ENCODE results near the gene ZNF536.

Gene ZNF536

GRCh38 chr19:30351774-30352173, 20.4 kb upstream of the ZNF536 start:
- Histone ChIP-seq H4K20me1 (no peaks in the 10 kb centered on the region), H3K4me1 (no peaks in the 10 kb centered on the region), H3K9me3 (replicated peaks in 1 of 11) (no peaks in the 10 kb centered on the region), H3K9ac (no peak overlapping the region), H3K27me3 (no peaks in the 10 kb centered on the region), H3K4me3 (no peak overlapping the region), H3K36me3 (no peaks in the 10 kb centered on the region), H3K27ac (no peak overlapping the region), H3K4me2 (no peak overlapping the region)
- no peak for TF ChIP-seq Cebpa-rat (IDR thresholded peaks at IDR 0.05)

GRCh38 chr19:30353394-30353945, 18.7 kb upstream of the ZNF536 start:
- Histone ChIP-seq H3K27ac (no peak overlapping the region), H3K4me2 (no peak overlapping the region), H3K27me3 (no peaks in the 10 kb centered on the region), H3K4me3 (no peak overlapping the region), H4K20me1 (no peaks in the 10 kb centered on the region; a peak in 1 of 22 replicates), H3K36me3 (no peaks in the 10 kb centered on the region), H3K4me1 (no peaks in the 10 kb centered on the region), H3K9me3 (replicated peaks in 1 of 11) (no peaks in the 10 kb centered on the region), H3K9ac (no peak overlapping the region)
- TF ChIP-seq Cebpa-rat (IDR thresholded peaks at IDR 0.05): no peak

GRCh38 chr19:30355586-30355985, 16.6 kb upstream of the ZNF536 start:
- Histone ChIP-seq H3K36me3 (no peaks in the 10 kb centered on the region), H3K9me3 (replicated peaks in 1 of 11) (no peaks in the 10 kb centered on the region), H3K9ac (no peak overlapping the region), H3K4me2 (no peak overlapping the region), H4K20me1 (peaks cover 0 to 3% (median 0%) of the 10 kb centered on the region in 11 experiments; a peak in 2 of 22 replicates), H3K4me1 (peaks cover under 1 to 8% (median 3%) of the 10 kb centered on the region in 10 experiments; a peak in 16 of 20 replicates), H3K4me3 (no peak overlapping the region), H3K27me3 (peaks cover 12 to 18% (median 16%) of the 10 kb centered on the region in 11 experiments), H3K27ac (no peak overlapping the region)
- TF ChIP-seq Cebpa-rat (IDR thresholded peaks at IDR 0.05): no peak

- Histone ChIP-seq H3K4me1 (peaks cover 6 to 16% (median 11%) of the 10 kb centered on the region in 10 experiments; a peak in 16 of 20 replicates), H3K9ac (no peak overlapping the region)
These were observed 15.1 kb upstream of the ZNF536 start for GRCh38 chr19:30356951-30357579.

GRCh38 chr19:30357580-30357954, 14.6 kb upstream of the ZNF536 start:
- Histone ChIP-seq H3K27me3 (peaks cover 18 to 28% (median 25%) of the 10 kb centered on the region in 11 experiments), H3K4me3 (no peak overlapping the region), H3K4me2 (no peak overlapping the region), H3K9ac (no peak overlapping the region), H3K27ac (no peak overlapping the region), H3K36me3 (no peaks in the 10 kb centered on the region), H4K20me1 (peaks cover 0 to 3% (median 0%) of the 10 kb centered on the region in 11 experiments; a peak in 2 of 22 replicates), H3K4me1 (peaks cover 6 to 16% (median 11%) of the 10 kb centered on the region in 10 experiments; a peak in 16 of 20 replicates), H3K9me3 (replicated peaks in 1 of 11) (no peaks in the 10 kb centered on the region)
- TF ChIP-seq Cebpa-rat (IDR thresholded peaks at IDR 0.05): no peak

More at GRCh38 chr19:30356951-30357579, 15.1 kb upstream of the ZNF536 start:
- Histone ChIP-seq H3K36me3 (no peaks in the 10 kb centered on the region), H3K27me3 (peaks cover 18 to 28% (median 25%) of the 10 kb centered on the region in 11 experiments), H3K27ac (no peak overlapping the region), H3K4me2 (no peak overlapping the region), H3K9me3 (replicated peaks in 1 of 11) (no peaks in the 10 kb centered on the region), H4K20me1 (peaks cover 0 to 3% (median 0%) of the 10 kb centered on the region in 11 experiments; a peak in 2 of 22 replicates), H3K4me3 (no peak overlapping the region)
- TF ChIP-seq Cebpa-rat (IDR thresholded peaks at IDR 0.05): no peak

GRCh38 chr19:30358319-30358718, 13.9 kb upstream of the ZNF536 start:
- H3K27ac ChIP-seq: no peak overlapping the region
- no peak overlapping the region for H3K4me3 ChIP-seq
- no peak overlapping the region for H3K4me2 ChIP-seq
- H4K20me1 ChIP-seq: peaks cover 0 to 3% (median 0%) of the 10 kb centered on the region in 11 experiments; a peak in 2 of 22 replicates
- no peak overlapping the region for H3K9ac ChIP-seq
- peaks cover 18 to 28% (median 25%) of the 10 kb centered on the region in 11 experiments for H3K27me3 ChIP-seq
- no peaks in the 10 kb centered on the region for H3K9me3 ChIP-seq (replicated peaks in 1 of 11)
- H3K4me1 ChIP-seq: peaks cover 6 to 16% (median 11%) of the 10 kb centered on the region in 10 experiments; a peak in 16 of 20 replicates
- no peak for TF ChIP-seq Cebpa-rat (IDR thresholded peaks at IDR 0.05)
- H3K36me3 ChIP-seq: no peaks in the 10 kb centered on the region

- Histone ChIP-seq H4K20me1 (peaks cover 0 to 3% (median 0%) of the 10 kb centered on the region in 11 experiments; a peak in 2 of 22 replicates), H3K36me3 (no peaks in the 10 kb centered on the region), H3K4me2 (0 out of 22 replicates have a peak overlapping the region, but pooled peaks of 1 of the 11 experiments have one; percentile 3), H3K4me3 (no peak overlapping the region), H3K4me1 (peaks cover 6 to 16% (median 11%) of the 10 kb centered on the region in 10 experiments; a peak in 16 of 20 replicates), H3K9ac (no peak overlapping the region), H3K27ac (no peak overlapping the region), H3K9me3 (replicated peaks in 1 of 11) (no peaks in the 10 kb centered on the region), H3K27me3 (peaks cover 18 to 28% (median 25%) of the 10 kb centered on the region in 11 experiments)
- TF ChIP-seq Cebpa-rat (IDR thresholded peaks at IDR 0.05): no peak
These were observed 13.2 kb upstream of the ZNF536 start for GRCh38 chr19:30358821-30359580.

- no peak overlapping the region for H3K9ac ChIP-seq
- H3K36me3 ChIP-seq: no peaks in the 10 kb centered on the region
- H3K4me1 ChIP-seq: peaks cover 6 to 16% (median 11%) of the 10 kb centered on the region in 10 experiments; a peak in 16 of 20 replicates
- H3K27ac ChIP-seq: no peak overlapping the region
- peak overlapping the region in 1 of 11 experiments; percentile 36; a peak in 1 of 22 replicates for H3K4me2 ChIP-seq
- peaks cover 18 to 28% (median 25%) of the 10 kb centered on the region in 11 experiments for H3K27me3 ChIP-seq
- H3K4me3 ChIP-seq: no peak overlapping the region
- H4K20me1 ChIP-seq: peaks cover 0 to 3% (median 0%) of the 10 kb centered on the region in 11 experiments; a peak in 2 of 22 replicates
- TF ChIP-seq Cebpa-rat (IDR thresholded peaks at IDR 0.05): no peak
- H3K9me3 ChIP-seq (replicated peaks in 1 of 11): no peaks in the 10 kb centered on the region
These were observed 12.2 kb upstream of the ZNF536 start for GRCh38 chr19:30359936-30360335.

All from BLaER1 treated with 17β-estradiol and CSF1 and Interleukin-3, amounts not matched to agents 10 nM and 100 nM (cell line).